GM06990 (cell line): ENCODE data around the gene STRN3.
"Not testable (repeated sequence)": the region's sequence is repeated elsewhere in the genome, so short reads cannot be mapped to it uniquely, and the experiment has no call there.

Source experiments
- DNase-seq: peaks from one replicate; pipeline ENCODE4 v3.0.0-alpha.2; 2011; ENCODE audit not compliant: insufficient read length; ENCODE audit errors: extremely low read depth
- H3K27me3 ChIP-seq: replicated peaks from 2 replicates; pipeline ENCODE4 v1.6.0; 2011; ENCODE audit warnings: low read length; ENCODE audit not compliant: control insufficient read depth, insufficient read depth
- H3K36me3 ChIP-seq: 2 replicates; pipeline ENCODE4 v1.5.1; 2011; ENCODE audit warnings: low read length; ENCODE audit not compliant: control insufficient read depth, insufficient read depth
- H3K4me3 ChIP-seq: replicated peaks from 2 replicates; pipeline ENCODE4 v1.5.1; 2011; ENCODE audit warnings: low read depth, mild to moderate bottlenecking, control low read depth, low read length
- CTCF ChIP-seq: IDR thresholded peaks from 2 replicates; pipeline ENCODE4 v1.5.1; 2011; ENCODE audit warnings: low read length, control low read depth, mild to moderate bottlenecking, inconsistent platforms; ENCODE audit not compliant: insufficient read depth, poor library complexity, severe bottlenecking

The STRN3 gene

DNA sequence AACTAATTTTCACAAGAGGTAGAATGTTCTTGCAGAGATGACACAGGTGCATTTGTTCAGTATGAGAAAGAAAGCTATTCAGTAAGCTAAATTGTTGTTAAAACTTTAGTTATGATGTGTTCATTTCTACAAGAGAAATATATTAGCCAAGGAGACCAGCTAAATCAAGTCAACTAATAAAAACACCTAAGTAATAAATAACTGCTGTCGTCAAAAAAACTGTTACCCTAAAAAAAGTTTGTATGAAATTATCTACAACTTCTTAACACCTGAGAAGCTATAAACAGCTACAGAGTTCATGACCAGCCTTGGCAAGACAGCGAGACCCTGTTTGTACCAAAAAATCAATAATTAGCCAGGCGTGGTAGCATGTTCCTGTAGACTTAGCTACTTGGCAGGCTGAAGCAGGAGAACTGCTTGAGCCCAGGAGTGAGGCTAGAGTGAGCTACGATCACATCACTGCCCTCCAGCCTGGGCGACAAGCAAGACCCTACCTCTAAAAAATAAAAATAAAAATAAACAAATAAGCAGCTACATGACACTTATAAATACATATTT lies 68.3 kb downstream of the STRN3 start:
- Histone ChIP-seq H3K4me3 (no peak overlapping the region), H3K36me3 (no peaks in the 10 kb centered on the region; the same call in none of the 2 replicates), H3K27me3 (no peaks in the 10 kb centered on the region)
- no peak for TF ChIP-seq CTCF
- DNase-seq: no peak

DNA sequence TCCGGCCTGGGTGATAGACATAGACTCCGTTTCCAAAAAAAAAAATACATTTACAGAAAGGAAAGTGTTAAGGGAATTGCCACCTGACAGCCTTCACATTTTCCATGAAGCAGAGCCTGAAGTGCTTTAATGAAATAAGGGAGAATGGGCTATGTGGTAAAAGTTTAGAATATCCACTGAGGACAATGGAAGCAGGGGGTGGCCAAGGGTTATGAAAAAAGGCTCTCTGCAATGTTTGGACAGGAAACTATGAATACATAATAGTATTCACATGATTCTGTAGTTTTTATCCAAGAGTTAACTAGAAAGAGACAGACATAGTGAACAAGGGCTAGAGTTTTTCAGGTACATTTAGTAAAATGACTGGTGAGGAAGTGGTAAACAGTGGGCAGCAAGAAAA lies 76.5 kb downstream of the STRN3 start:
- Histone ChIP-seq H3K36me3 (peaks cover 6% of the 10 kb centered on the region), H3K27me3 (no peaks in the 10 kb centered on the region), H3K4me3 (no peak overlapping the region)
- no peak for DNase-seq
- no peak for TF ChIP-seq CTCF

GRCh38 chr14:30943694-30944093 lies 82.5 kb downstream of the STRN3 start:
- DNase-seq: no peak
- TF ChIP-seq CTCF: no peak
- Histone ChIP-seq H3K27me3 (no peaks in the 10 kb centered on the region), H3K36me3 (peaks cover 6% of the 10 kb centered on the region), H3K4me3 (no peak overlapping the region)

DNA sequence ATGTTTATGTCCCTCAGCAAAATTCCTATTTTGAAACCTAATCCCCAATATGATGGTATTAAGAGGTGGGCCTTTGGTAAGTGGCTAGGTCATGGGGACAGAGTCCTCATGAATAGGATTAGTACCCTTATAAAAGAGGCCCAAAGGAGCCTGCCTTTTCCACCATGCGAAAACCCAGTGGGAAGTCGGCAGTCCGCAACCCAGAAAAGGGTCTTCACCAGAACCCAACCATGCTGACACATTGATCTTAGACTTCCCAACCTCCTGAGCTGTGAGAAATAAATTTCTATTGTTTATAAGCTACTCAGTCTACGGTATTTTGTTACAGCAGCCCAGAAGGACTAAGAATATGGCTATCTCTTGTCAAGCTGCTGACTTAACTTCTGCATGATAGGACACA lies 85.3 kb downstream of the STRN3 start:
- Histone ChIP-seq H3K27me3 (no peaks in the 10 kb centered on the region), H3K4me3 (no peak overlapping the region), H3K36me3 (peaks cover 3% of the 10 kb centered on the region)
- no peak for DNase-seq
- no peak for TF ChIP-seq CTCF

DNA sequence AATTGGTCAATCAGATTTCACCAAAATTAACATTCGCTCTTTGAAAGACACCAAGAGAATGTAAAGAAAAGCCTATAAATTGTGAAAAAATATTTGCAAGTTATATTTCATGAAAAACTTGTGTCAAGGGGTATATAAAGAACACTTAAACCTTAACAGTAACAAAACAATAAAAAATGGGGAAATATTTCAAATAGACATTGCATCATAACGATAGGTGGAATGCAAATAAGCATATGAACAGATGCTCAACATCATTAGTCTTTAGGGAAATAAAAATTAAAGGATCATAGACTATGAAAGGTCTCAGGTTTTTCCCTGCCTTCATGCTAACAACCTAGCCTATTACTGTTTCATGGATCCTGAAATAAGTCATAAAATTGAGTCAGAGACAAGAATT lies 87.6 kb downstream of the STRN3 start:
- no peak for DNase-seq
- no peaks in the 10 kb centered on the region for H3K27me3 ChIP-seq
- H3K36me3 ChIP-seq: no peaks in the 10 kb centered on the region; the same call in none of the 2 replicates
- no peak for TF ChIP-seq CTCF
- H3K4me3 ChIP-seq: no peak overlapping the region

GRCh38 chr14:30935445-30935844 lies 90.7 kb downstream of the STRN3 start:
- no peak for DNase-seq
- Histone ChIP-seq H3K36me3 (no peaks in the 10 kb centered on the region; the same call in none of the 2 replicates), H3K27me3 (no peaks in the 10 kb centered on the region), H3K4me3 (no peak overlapping the region)
- no peak for TF ChIP-seq CTCF

DNA sequence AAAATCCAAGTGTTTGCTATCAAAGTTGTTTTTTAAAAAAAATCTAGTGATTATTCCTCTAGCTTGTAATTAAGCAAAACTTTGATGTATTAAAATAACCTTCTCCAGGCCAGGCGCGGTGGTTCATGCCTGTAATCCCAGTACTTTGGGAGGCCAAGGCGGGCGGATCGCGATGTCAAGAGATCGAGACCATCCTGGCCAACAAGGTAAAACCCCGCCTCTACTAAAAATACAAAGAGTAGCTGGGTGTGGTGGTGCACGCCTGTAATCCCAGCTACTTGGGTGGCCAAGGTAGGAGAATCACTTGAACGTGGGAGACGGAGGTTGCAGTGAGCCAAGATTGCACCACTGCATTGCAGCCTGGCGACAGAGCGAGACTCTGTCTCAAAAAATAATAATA lies 92.2 kb downstream of the STRN3 start:
- H3K27me3 ChIP-seq, DNase-seq, H3K36me3 ChIP-seq, H3K4me3 ChIP-seq: not testable (repeated sequence)
